NT2/D1 (cell line): Measurements from ENCODE around the gene PHF11.

Experiments used
- DNase-seq: peaks from one replicate; pipeline ENCODE4 v3.0.0-alpha.2; 2011; ENCODE audit warnings: low read depth, low spot score
- H3K27me3 ChIP-seq: 2 replicates; pipeline ENCODE4 v1.6.0; 2011; ENCODE audit warnings: mild to moderate bottlenecking; ENCODE audit not compliant: insufficient read length, insufficient read depth
- H3K36me3 ChIP-seq: 2 replicates; pipeline ENCODE4 v1.6.1; 2011; ENCODE audit warnings: mild to moderate bottlenecking, low read length, mixed read lengths; ENCODE audit not compliant: insufficient read depth, insufficient read length
- H3K4me1 ChIP-seq: 2 replicates; pipeline ENCODE4 v1.5.1; 2011; ENCODE audit not compliant: insufficient read depth, insufficient read length
- H3K4me3 ChIP-seq: 2 replicates; pipeline ENCODE4 v1.5.1; 2011; ENCODE audit warnings: low read depth; ENCODE audit not compliant: insufficient read length
- H3K9ac ChIP-seq: 2 replicates; pipeline ENCODE4 v1.6.0; 2011; ENCODE audit warnings: low read depth; ENCODE audit not compliant: insufficient read length
- H3K9me3 ChIP-seq: 2 replicates; pipeline ENCODE4 v1.5.1; 2011; ENCODE audit warnings: mild to moderate bottlenecking, low read length; ENCODE audit not compliant: insufficient read depth
- SUZ12 ChIP-seq: IDR thresholded peaks from 2 replicates; pipeline ENCODE4 v1.6.1; 2011; ENCODE audit not compliant: insufficient read length, insufficient read depth; ENCODE audit errors: extremely low read depth
- YY1 ChIP-seq: IDR thresholded peaks from 2 replicates; pipeline ENCODE4 v1.6.1; 2011; ENCODE audit not compliant: insufficient read length, insufficient read depth
- ZNF274 ChIP-seq: IDR thresholded peaks from 2 replicates; pipeline ENCODE4 v1.6.1; 2011; ENCODE audit warnings: mild to moderate bottlenecking, low read depth, low read length

The PHF11 gene

DNA sequence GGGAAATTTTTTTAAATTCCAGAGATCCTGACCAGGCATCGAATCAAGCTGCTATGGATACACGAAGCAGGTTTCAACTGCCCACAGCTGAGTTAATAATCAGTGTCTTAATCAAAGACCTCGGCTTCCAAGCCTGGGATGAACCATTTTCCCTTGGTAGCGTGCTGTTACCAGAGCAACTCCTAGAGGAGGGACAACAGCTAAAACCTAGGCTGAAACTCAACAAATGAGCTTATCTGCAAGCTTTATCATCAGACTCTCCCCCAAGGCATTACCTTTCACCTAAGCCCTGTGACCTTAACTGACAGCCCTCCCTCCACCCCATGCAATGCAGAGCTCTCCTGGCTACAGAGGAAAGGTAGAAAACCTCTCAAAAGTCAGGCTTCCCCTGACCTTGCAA lies 49.9 kb downstream of the PHF11 start:
- TF ChIP-seq YY1: no peak
- no peak for TF ChIP-seq SUZ12
- TF ChIP-seq ZNF274: no peak
- Histone ChIP-seq H3K4me1 (no peaks in the 10 kb centered on the region), H3K9ac (no peak overlapping the region), H3K27me3 (no peaks in the 10 kb centered on the region), H3K9me3 (no peaks in the 10 kb centered on the region), H3K4me3 (no peak overlapping the region), H3K36me3 (peaks cover 2% of the 10 kb centered on the region)
- DNase-seq: no peak

DNA sequence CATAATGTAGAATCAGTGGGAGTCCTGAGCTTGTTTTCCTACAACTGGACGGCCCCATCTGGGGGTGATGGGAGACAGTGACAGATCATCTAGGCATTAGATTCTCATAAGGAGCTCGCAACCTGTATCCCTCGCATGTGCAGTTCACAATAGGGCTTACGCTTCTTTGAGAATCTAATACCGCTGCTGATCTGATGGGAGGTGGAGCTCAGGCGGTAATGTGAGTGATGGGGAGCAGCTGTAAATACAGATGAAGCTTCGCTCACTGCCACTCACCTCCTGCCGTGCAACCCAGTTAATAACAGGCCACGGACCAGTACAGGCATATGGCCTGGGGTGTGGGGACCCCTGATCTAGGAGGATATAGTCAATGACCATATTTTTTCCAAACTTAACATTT lies 50.8 kb downstream of the PHF11 start:
- no peak overlapping the region for H3K9ac ChIP-seq
- no peaks in the 10 kb centered on the region for H3K4me1 ChIP-seq
- no peak overlapping the region for H3K4me3 ChIP-seq
- no peaks in the 10 kb centered on the region for H3K9me3 ChIP-seq
- TF ChIP-seq YY1 (no peak), ZNF274 (no peak), SUZ12 (no peak)
- no peak for DNase-seq
- no peaks in the 10 kb centered on the region for H3K27me3 ChIP-seq
- peaks cover 5% of the 10 kb centered on the region for H3K36me3 ChIP-seq

DNA sequence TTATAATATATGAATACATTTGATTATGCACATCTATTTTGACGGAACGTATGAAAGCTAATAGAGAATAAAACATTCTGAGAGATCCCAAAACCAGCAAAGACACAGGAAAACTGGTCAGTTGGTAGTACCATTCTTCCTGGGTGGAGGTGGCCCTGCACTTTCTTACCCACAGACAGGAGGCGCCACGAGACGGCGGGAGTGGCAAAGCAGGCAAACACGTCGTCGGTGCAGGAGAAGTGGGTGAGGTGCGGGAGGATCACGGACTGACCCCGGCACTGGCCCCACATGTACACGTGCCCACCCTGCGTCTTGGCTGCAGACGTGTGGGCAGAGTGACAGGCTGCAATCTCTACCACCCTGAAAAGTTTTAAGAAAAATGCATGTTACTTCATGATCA lies 53.5 kb downstream of the PHF11 start:
- Histone ChIP-seq H3K4me3 (no peak overlapping the region), H3K36me3 (peaks cover 3% of the 10 kb centered on the region), H3K9me3 (no peaks in the 10 kb centered on the region), H3K4me1 (no peaks in the 10 kb centered on the region), H3K27me3 (no peaks in the 10 kb centered on the region), H3K9ac (no peak overlapping the region)
- TF ChIP-seq ZNF274 (no peak), YY1 (no peak), SUZ12 (no peak)
- no peak for DNase-seq

DNA sequence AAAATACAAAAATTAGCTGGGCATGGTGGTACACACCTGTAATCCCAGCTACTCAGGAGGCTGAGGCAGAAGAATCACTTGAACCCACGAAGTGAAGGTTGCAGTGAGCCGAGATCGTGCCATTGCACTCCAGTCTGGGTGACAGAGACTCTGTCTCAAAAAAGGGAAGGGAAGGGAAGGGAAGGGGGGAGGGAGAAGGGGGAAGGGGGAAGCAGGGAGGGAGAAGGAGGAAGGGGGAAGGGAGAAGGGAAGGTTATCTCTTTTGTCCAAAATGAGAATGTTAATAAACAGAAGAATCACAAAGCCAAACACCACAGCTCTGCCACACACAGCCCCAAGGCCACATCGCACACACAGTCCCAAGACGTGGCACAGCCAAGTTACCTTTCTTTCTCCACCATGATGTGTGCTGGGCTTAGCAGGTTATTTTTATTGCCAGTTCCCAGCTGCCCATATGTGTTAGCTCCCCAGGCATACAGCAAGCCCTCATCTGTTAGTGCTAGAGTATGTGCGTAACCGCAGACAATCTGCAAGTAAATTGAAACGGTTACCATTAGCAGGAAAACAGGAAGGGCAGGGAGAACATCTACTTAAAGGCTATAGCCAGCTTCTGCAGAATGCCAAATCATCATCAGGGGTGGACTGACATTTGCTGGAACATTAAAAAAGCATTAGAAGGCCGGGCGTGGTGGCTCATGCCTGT lies 55.3 kb downstream of the PHF11 start:
- Histone ChIP-seq H3K36me3 (peaks cover 3% of the 10 kb centered on the region), H3K27me3 (no peaks in the 10 kb centered on the region), H3K9ac (no peak overlapping the region), H3K9me3 (no peaks in the 10 kb centered on the region), H3K4me1 (no peaks in the 10 kb centered on the region), H3K4me3 (no peak overlapping the region)
- DNase-seq: no peak
- no peak for TF ChIP-seq YY1

DNA sequence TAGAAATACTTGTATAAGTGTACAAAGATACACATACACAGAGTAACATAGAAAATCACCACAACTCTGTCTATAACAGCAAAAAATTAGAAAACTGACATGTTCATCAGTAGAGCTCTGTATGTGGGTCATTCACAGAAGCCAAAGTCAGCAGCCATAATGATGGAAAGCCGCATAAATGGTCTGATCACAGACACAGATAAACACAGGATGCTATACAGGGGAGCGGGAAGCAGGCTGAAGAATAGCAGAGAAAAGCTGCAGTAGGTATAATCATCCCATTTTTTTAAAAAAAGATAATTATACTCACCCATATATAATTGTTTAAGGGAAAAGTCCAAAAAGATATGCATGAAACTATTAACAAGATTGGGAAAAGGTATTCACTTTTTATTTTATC lies 58.1 kb downstream of the PHF11 start:
- Histone ChIP-seq H3K4me3 (no peak overlapping the region), H3K36me3 (peaks cover 3% of the 10 kb centered on the region), H3K9me3 (no peaks in the 10 kb centered on the region), H3K9ac (no peak overlapping the region), H3K4me1 (no peaks in the 10 kb centered on the region), H3K27me3 (no peaks in the 10 kb centered on the region)
- no peak for DNase-seq
- TF ChIP-seq SUZ12: no peak
- no peak for TF ChIP-seq YY1
- no peak for TF ChIP-seq ZNF274

DNA sequence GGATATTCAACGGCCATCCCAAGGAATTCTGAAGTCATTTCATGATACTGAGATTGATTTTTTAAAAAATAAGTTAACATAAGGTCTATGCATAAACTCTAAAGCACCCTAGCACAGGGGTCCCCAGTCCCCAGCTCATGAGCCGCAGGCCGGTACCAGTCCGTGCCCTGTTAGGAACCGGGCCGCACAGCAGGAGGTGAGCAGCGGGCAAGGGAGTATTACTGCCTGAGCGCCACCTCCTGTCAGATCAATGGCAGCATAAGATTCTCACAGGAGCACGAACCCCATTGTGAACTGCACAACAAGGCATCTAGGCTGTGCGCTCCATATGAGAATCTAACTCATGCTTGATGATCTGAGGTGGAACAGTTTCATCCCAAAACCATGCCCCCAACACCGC lies 58.6 kb downstream of the PHF11 start:
- no peak for DNase-seq
- peaks cover 3% of the 10 kb centered on the region for H3K36me3 ChIP-seq

DNA sequence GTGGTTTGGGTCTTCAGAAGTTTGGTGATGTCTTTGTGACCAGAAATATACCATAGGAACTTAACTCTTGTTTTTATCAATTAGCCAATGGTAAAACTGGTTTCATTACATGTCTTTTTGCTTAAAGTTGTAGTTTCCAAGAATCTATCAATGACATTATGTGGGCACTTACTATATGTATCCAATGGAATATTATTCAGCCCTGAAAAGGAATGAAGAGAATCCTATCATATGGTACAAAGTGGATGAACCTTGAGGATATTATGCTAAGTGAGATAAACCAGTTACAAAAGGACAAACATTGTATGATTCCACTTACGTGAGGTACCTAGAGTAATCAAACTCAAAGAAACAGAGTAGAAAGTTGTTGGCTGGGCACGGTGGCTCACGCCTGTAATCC lies 63.3 kb downstream of the PHF11 start:
- H3K4me1 ChIP-seq: no peaks in the 10 kb centered on the region

More for the DNA sequence above, 58.6 kb downstream of the PHF11 start:
- Histone ChIP-seq H3K27me3 (no peaks in the 10 kb centered on the region), H3K4me1 (no peaks in the 10 kb centered on the region), H3K9ac (no peak overlapping the region), H3K9me3 (no peaks in the 10 kb centered on the region), H3K4me3 (no peak overlapping the region)
- TF ChIP-seq ZNF274 (no peak), SUZ12 (no peak), YY1 (no peak)

More for the DNA sequence above, 63.3 kb downstream of the PHF11 start:
- no peaks in the 10 kb centered on the region for H3K36me3 ChIP-seq
- no peak for TF ChIP-seq ZNF274
- TF ChIP-seq SUZ12: no peak
- no peak for TF ChIP-seq YY1
- no peak overlapping the region for H3K9ac ChIP-seq
- DNase-seq: no peak
- no peaks in the 10 kb centered on the region for H3K9me3 ChIP-seq
- no peaks in the 10 kb centered on the region for H3K27me3 ChIP-seq
- no peak overlapping the region for H3K4me3 ChIP-seq
